SHP77 treated with DMSO at 0.1 percent for 48 hours (cell line): ENCODE data around the gene MYH16.
"Not testable (repeated sequence)": the region's sequence is repeated elsewhere in the genome, so short reads cannot be mapped to it uniquely, and the experiment has no call there.

Experiments
- DNase-seq: peaks from one replicate; lab custom pipeline; 2025; lab: John Stamatoyannopoulos, UW

The MYH16 gene

DNA sequence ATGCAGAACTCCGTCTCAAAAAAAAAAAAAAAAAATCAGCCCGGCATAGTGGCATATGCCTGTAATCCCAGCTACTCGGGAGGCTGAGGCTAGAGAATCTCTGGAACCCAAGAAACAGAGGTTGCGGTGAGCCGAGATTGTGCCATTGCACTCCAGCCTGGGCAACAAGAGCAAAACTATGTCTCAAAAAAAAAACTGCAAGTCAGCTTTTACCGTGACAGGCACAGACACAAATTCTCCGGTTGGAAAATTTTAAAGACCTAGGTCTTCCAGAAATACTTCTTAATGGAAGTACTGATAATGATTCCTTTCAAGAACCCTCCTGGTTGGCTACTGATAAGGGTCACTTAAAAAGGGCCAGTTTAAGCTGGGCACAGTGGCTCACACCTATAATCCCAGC is 82.5 kb downstream of the MYH16 start:
- DNase-seq, result no peak

- no peak for DNase-seq
Observed at GRCh38 chr7:99357701-99358490, 85.3 kb downstream of the MYH16 start.

- DNase-seq, result not testable (repeated sequence)
Observed at GRCh38 chr7:99358521-99358920, 85.9 kb downstream of the MYH16 start.

DNA sequence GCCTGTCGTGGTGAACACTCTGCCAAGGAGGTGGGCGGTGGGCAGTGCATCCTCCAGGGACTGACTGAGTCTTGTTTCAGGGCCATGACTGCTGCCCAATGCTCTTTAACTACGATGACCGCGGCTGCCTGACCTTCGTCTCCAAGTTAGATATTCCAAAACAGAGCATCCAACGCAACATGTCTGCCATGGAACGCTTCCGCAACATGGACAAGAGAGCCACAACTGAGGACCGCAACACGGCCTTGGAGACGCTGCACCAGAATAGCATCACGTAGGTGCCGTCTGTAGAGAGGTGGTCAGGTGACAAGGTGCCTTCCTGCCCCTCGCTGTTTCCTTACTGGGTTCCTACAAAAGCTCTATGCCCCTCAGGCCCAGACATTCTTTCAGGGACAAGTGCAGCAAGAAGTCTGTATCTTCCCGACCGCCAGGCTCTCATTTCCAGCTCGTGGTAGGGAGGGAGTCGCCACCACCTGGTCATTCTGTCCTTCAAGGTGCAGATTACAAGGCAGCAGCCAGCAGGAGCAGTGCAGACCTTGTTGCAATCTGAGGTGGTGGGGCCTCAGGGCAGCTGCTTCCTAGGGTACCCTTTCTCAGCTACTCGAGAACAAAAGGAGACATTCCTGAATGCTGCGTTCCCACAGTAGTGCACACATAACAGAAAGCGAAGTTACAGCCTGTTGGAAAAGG is 87.0 kb downstream of the MYH16 start:
- DNase-seq, result no peak
